HTR-8/SVneo (cell line): ENCODE measurements around the gene SYT12.

ENCODE experiments used
- DNase-seq: peaks from one replicate; pipeline ENCODE4 v3.0.0; 2011; ENCODE audit warnings: low spot score, mixed read lengths; ENCODE audit not compliant: insufficient read length
- FAIRE-seq: peaks from 2 replicates; lab custom pipeline; 2011; peaks lifted over from hg19 to GRCh38; lab: Jason Lieb, UNC

SYT12 gene

DNA sequence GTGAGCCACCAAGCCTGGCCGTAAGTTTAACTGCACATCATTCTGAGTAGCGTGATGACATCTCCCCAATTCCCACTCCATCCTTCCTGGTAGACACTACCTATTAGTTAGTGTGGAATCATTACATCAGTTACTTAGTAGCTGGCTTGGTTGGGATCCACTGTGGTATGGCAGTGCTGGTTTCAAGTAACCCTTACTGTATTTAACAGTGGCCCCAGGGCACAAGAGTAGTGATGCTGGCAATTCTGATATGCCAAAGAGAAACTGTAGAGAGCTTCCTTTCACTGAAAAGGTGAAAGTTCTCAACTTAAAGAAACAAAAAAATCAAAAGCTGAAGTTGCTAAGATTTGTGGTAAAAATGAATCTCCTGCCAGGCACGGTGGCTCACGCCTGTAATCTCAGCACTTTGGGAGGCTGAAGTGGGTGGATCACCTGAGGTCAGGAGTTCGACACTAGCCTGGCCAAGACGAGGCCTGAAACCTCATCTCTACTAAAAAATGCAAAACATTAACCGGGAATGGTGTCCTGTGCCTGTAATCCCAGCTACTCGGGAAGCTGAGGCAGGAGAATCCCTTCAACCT, 60.9 kb downstream of the SYT12 start:
- no peak for DNase-seq
- no peak for FAIRE-seq

DNA sequence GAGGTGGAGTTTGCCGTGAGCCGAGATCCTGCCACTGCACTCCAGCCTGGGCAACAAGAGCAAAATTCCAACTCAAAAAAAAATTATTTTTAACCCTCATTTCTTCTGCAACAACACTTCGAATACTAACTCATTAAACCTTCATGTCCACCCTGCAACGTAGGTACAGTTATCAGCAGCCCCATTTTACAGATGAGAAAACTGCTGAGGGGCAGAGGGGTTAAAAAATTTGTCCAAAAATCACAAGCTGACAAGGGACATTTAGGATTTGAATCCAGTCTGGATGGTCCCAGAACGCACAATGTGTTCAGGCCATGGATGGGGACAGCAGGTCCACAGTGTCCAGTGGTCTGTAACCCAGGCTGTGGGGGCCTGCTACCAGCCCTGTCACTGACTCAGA, 62.7 kb downstream of the SYT12 start:
- DNase-seq (no peak), FAIRE-seq (no peak)

DNA sequence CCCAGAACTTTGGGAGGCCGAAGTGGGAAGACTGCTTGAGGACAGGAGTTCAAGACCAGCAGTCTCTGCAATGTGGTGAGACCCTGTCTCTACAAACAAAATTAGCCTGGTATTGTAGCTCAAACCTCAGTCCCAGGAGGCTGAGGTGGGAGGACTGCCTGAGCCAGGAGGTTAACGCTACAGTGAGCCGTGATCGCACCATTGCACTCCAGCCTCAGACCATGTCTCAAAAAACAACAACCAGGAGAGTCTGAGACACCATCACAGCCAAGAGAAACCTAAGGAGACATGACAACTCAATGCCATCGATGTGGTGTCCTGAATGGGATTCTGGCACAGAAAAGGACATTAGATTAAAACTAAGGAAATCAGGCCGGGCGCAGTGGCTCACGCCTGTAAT, 67.8 kb downstream of the SYT12 start:
- DNase-seq = no peak
- FAIRE-seq = no peak

DNA sequence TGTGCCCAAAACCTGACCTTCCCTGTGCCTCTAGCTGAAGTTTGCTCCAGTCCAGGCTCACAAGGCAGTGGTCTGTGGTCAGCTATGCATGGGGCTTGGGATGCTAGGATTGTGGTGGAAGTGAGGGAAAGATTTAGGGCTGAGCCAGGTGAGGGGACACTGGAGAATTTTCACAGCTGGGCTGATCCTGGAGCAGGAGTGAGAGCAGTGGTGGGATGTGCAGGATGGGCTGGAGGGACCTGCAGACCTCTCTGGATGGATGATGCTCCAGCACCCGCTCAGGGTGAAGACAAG, 72.2 kb downstream of the SYT12 start:
- FAIRE-seq (no peak), DNase-seq (no peak)

DNA sequence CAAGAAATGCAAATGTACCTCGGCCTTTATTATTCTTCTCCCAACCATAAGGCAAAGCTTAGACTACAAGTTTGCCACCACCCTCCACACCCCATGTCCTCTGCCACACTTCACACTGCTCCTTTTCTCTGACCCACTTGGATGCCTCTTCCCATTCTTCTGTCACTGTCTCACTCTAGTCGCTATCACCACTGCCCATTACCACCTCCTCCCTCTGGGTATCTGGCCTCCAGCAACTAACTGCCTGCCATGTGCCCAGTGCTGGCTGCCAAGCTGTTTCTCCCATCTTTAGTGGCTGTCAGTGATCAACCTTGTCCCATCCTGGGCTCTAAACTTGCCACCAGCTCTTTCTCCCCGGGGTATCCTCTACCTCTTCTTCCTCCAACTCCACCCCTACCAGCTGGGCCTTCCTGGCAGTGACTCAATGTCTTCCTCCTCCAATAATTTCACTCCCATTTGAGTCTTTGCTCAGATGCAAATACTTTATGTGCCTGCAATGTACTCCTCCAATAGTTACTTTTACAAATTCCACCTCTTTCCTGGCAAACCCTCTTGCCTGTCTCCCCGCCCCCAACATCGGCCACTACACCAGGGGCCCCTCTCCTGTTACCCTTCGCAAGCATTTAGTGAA, 76.0 kb downstream of the SYT12 start:
- no peak for FAIRE-seq

DNA sequence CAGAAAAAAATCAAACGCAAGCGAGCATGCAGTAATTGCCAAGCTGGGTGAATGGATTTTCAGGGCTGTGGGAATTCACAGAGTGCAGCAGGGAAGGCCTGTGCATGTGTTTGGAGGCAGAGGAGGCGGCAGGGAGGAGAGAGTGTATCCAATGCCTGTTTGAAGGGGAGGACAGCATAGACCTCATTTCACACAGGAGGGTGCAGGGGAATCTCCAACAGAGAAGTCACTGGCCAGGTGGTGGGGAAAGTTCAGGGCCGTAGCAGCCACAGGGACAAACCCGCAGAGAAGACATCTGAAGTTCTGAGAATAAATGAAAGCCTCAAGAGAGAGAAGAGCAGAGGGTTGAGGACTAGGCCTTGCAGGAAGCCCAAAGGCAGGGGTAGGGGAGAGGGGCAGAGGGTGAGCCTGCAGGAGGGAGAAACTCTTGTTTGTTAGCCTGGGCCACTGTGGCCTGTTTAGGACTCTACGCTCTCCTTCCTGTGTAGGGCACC, 76.9 kb downstream of the SYT12 start:
- FAIRE-seq (no peak), DNase-seq (no peak)

More for the DNA sequence above, 76.0 kb downstream of the SYT12 start:
- no peak for DNase-seq
